H1 (cell line): ENCODE data around the gene RAB44. TPM values are rescaled to one million over a fixed set of nuclear protein-coding genes. Genes with fewer than 3 reads are reported as not detected.

Experiments
- BRCA1 ChIP-seq: IDR thresholded peaks from 2 replicates; pipeline ENCODE4 v1.6.1; 2012; ENCODE audit warnings: low read depth, low read length, improper control_type of control experiment
- CHD1 ChIP-seq: IDR thresholded peaks from 2 replicates; pipeline ENCODE4 v1.6.1; 2012; ENCODE audit warnings: low read depth, low read length, improper control_type of control experiment
- NRF1 ChIP-seq: IDR thresholded peaks from 2 replicates; pipeline ENCODE4 v1.6.1; 2011; ENCODE audit warnings: mild to moderate bottlenecking, low read depth, low read length, improper control_type of control experiment
- PHF8 ChIP-seq: fragments of 200-600 bp; sonication (generic); conservative IDR thresholded peaks from 2 replicates; pipeline ENCODE4 v1.7.1; 2012; ENCODE audit warnings: low read depth, mild to moderate bottlenecking, inconsistent platforms, low read length, moderate library complexity
- TAF1 ChIP-seq: IDR thresholded peaks from 2 replicates; pipeline ENCODE4 v1.6.1; 2011; ENCODE audit warnings: mild to moderate bottlenecking, low read depth, low read length
- polyA plus RNA-seq, 7 experiments: library from polyadenylated mRNA; depleted of rRNA in 3 of 7; stranded (reverse) in 5 of 7; unstranded in 2 of 7; fragments of >200 nt in 5 of 7; fragments of 200-250 nt in 2 of 7; gene quantifications; 1 replicate in 5 of 7; 2 replicates in 1 of 7; 4 replicates in 1 of 7; pipeline versions ENCODE4 v1.2.1 to v1.2.3, GENCODE V29; 2011 to 2013; ENCODE audit warnings: missing spikeins in 2 of 7, mixed read lengths in 2 of 7
- total RNA-seq: library from RNA; stranded (reverse); fragmentation: NEBNext Ultra II Directional; extraction: Animal tissue kit (Norgen Biotek cat#: 25700); gene quantifications from 2 replicates; pipeline ENCODE4 v1.2.1, GENCODE V29; 2021

RAB44 gene
- total and polyA plus RNA-seq, 2 of the 8 experiments (the other 6 are each of a cell fraction or from before 2014, with no cell fraction given): 0.02 TPM; not detected in 1

DNA sequence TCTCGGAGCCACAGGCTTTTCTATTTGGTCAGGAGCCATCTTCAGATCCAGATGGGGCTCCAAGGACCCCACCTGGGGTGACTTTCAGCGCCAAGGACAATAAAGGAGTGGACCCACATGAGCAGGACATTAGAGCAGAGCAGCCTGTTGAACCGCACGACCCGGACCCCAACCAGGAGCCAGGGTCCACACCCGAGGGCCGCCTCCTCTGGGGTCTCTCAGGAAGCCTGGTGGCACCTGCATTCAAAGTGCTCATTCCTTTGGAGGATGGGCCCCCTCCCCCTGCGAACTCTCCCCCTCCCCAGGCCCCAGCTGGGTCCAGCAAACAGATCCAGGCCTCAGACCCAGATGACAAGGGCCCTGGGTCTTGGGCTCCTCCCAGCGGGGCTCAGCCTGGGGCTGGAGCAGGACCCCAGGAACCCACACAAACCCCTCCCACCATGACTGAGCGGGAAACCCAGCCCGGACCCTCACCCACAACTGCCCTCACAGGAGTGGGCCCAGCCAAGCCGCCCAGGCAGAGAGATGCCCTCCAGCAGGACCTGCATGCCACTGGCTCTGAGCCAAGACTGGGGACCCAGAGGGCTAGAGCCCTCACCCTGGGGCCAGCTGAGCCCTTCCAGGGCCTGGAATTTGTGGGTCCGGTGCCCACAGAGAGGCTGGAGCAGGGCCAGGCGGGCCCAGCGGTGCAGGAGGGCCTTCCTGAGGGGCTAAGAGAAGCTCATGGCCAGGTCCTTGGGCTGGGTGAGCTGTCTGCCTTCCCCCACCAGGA, 23.9 kb downstream of the RAB44 start (continued):
- TF ChIP-seq CHD1: no peak
- TF ChIP-seq TAF1: no peak
- no peak for TF ChIP-seq NRF1
- TF ChIP-seq BRCA1: no peak
- no peak for TF ChIP-seq PHF8
